ENCODE results near the gene UNCX.

The UNCX gene

GRCh38 chr7:1233333-1234048 is 819 bp downstream of the UNCX start:
- no peak for DNase-seq

GRCh38 chr7:1234049-1234880 is 1.6 kb downstream of the UNCX start:
- DNase-seq, result no peak

- no peak for DNase-seq
Observed at GRCh38 chr7:1234881-1235500, 2.3 kb downstream of the UNCX start.

- DNase-seq, result no peak
Observed at GRCh38 chr7:1235501-1236131, 2.9 kb downstream of the UNCX start.

GRCh38 chr7:1236132-1236661 is 3.5 kb downstream of the UNCX start:
- DNase-seq, result no peak

- DNase-seq, result no peak
Observed at GRCh38 chr7:1236831-1237701, 4.4 kb downstream of the UNCX start.

GRCh38 chr7:1237704-1238255 is 5.1 kb downstream of the UNCX start:
- no peak for DNase-seq

GRCh38 chr7:1238450-1238882 is 5.8 kb downstream of the UNCX start:
- no peak for DNase-seq

GRCh38 chr7:1238931-1239802 is 6.5 kb downstream of the UNCX start:
- DNase-seq, result no peak

- no peak for DNase-seq
Observed at GRCh38 chr7:1239803-1240516, 7.3 kb downstream of the UNCX start.

- DNase-seq, result no peak
Observed at GRCh38 chr7:1240517-1241257, 8.0 kb downstream of the UNCX start.

- no peak for DNase-seq
Observed at GRCh38 chr7:1241258-1241602, 8.6 kb downstream of the UNCX start.

- no peak for DNase-seq
Observed at GRCh38 chr7:1241603-1242255, 9.1 kb downstream of the UNCX start.

- DNase-seq, result no peak
Observed at GRCh38 chr7:1242256-1242605, 9.6 kb downstream of the UNCX start.

GRCh38 chr7:1242606-1243289 is 10.1 kb downstream of the UNCX start:
- no peak for DNase-seq

GRCh38 chr7:1243290-1243963 is 10.8 kb downstream of the UNCX start:
- no peak for DNase-seq

- DNase-seq, result no peak
Observed at GRCh38 chr7:1243964-1244416, 11.3 kb downstream of the UNCX start.

Data from SW 1271 (cell line).